Smooth muscle cell (in vitro differentiated cells): ENCODE data around the gene ZNF334. TPM values are rescaled to one million over a fixed set of nuclear protein-coding genes. Genes with fewer than 3 reads are reported as not detected.

Experiments used
- DNase-seq: peaks from one replicate; lab custom pipeline; 2025; ENCODE audit not compliant: unreplicated experiment; lab: John Stamatoyannopoulos, UW
- H2AFZ ChIP-seq: fragments of 200-600 bp; sonication (generic); 2 replicates; pipeline ENCODE4 v1.6.0; 2016; ENCODE audit warnings: antibody characterized with exemption, low read depth, mild to moderate bottlenecking
- H3F3A ChIP-seq: fragments of 200-600 bp; sonication (generic); 2 replicates; pipeline ENCODE4 v1.6.0; 2017; ENCODE audit warnings: antibody characterized with exemption, low read depth
- H3K27ac ChIP-seq: fragments of 200-600 bp; sonication (generic); 2 replicates; pipeline ENCODE4 v1.5.1; 2016; ENCODE audit warnings: low read depth, mild to moderate bottlenecking
- H3K27me3 ChIP-seq: fragments of 200-600 bp; sonication (generic); 2 replicates; pipeline ENCODE4 v1.6.1; 2016; ENCODE audit warnings: low read depth, mild to moderate bottlenecking
- H3K36me3 ChIP-seq: fragments of 200-600 bp; sonication (generic); 2 replicates; pipeline ENCODE4 v1.5.1; 2016; ENCODE audit warnings: low read depth
- H3K4me1 ChIP-seq: fragments of 200-600 bp; sonication (generic); 2 replicates; pipeline ENCODE4 v1.5.1; 2016; ENCODE audit warnings: low read depth
- H3K4me2 ChIP-seq: fragments of 200-600 bp; sonication (generic); 2 replicates; pipeline ENCODE4 v1.6.0; 2016; ENCODE audit warnings: mild to moderate bottlenecking
- H3K4me3 ChIP-seq: fragments of 200-600 bp; sonication (generic); 2 replicates; pipeline ENCODE4 v1.5.1; 2016; ENCODE audit warnings: mild to moderate bottlenecking
- H3K79me2 ChIP-seq: fragments of 200-600 bp; sonication (generic); 2 replicates; pipeline ENCODE4 v1.6.0; 2016; ENCODE audit warnings: low read depth, mild to moderate bottlenecking
- H3K9ac ChIP-seq: fragments of 200-600 bp; sonication (generic); 2 replicates; pipeline ENCODE4 v1.6.0; 2016; ENCODE audit warnings: low read depth
- H3K9me3 ChIP-seq: fragments of 200-600 bp; sonication (generic); replicated peaks from 2 replicates; pipeline ENCODE4 v1.5.1; 2016; ENCODE audit warnings: low read depth
- H4K20me1 ChIP-seq: fragments of 200-600 bp; sonication (generic); 2 replicates; pipeline ENCODE4 v1.6.0; 2016; ENCODE audit warnings: low read depth
- CTCF ChIP-seq: fragments of 200-600 bp; sonication (generic); IDR thresholded peaks from 2 replicates; pipeline ENCODE4 v1.5.1; 2017; ENCODE audit warnings: borderline replicate concordance, mild to moderate bottlenecking, antibody characterized with exemption; ENCODE audit not compliant: insufficient read depth, poor library complexity, severe bottlenecking
- WGBS: methylation state at CpG from one replicate; pipeline ENCODE4 v1.1.7; 2016; ENCODE audit warnings: low lambda C conversion rate; 5-methylcytosine and 5-hydroxymethylcytosine counted together
- polyA plus RNA-seq: library from polyadenylated mRNA; unstranded; fragments of >200 nt; fragmentation: Nextera tagmentation; extraction: Ambion mirVana; gene quantifications from 2 replicates; pipeline ENCODE4 v1.2.1, GENCODE V29; 2016
- total RNA-seq: library from RNA; depleted of rRNA; stranded (reverse); fragments of >200 nt; gene quantifications from 2 replicates; pipeline ENCODE4 v1.2.3, GENCODE V29; 2014

Gene ZNF334
- total and polyA plus RNA-seq, 2 experiments from 2014 or later, result 3.7 to 10.3 TPM

GRCh38 chr20:46477640-46478039 is 35.7 kb downstream of the ZNF334 start:
- H3K9ac ChIP-seq, result no peak overlapping the region
- no peak overlapping the region for H3K4me2 ChIP-seq
- DNase-seq, result no peak

GRCh38 chr20:46477225-46477624 is 36.1 kb downstream of the ZNF334 start:
- Histone ChIP-seq H3K4me1 (no peaks in the 10 kb centered on the region), H4K20me1 (no peaks in the 10 kb centered on the region), H3K9me3 (no peaks in the 10 kb centered on the region), H3K9ac (no peak overlapping the region), H3K4me3 (no peak overlapping the region), H3K27me3 (no peaks in the 10 kb centered on the region), H3K79me2 (no peaks in the 10 kb centered on the region), H3K4me2 (no peak overlapping the region), H3F3A (no peaks in the 10 kb centered on the region), H3K27ac (no peak overlapping the region), H3K36me3 (no peaks in the 10 kb centered on the region), H2AFZ (no peak overlapping the region)
- no peak for TF ChIP-seq CTCF
- no peak for DNase-seq
- 86% methylated on average over 2 of the region's 2 CpGs for WGBS

More at GRCh38 chr20:46477640-46478039, 35.7 kb downstream of the ZNF334 start:
- Histone ChIP-seq H3F3A (no peaks in the 10 kb centered on the region), H3K27me3 (no peaks in the 10 kb centered on the region), H3K9me3 (no peaks in the 10 kb centered on the region), H3K4me1 (no peaks in the 10 kb centered on the region), H3K27ac (no peak overlapping the region), H2AFZ (no peak overlapping the region), H3K79me2 (no peaks in the 10 kb centered on the region), H4K20me1 (no peaks in the 10 kb centered on the region), H3K36me3 (no peaks in the 10 kb centered on the region), H3K4me3 (no peak overlapping the region)
- no peak for TF ChIP-seq CTCF
- 73% methylated on average over 1 of the region's 1 CpG for WGBS

- Histone ChIP-seq H3K9ac (no peak overlapping the region), H4K20me1 (no peaks in the 10 kb centered on the region), H3K36me3 (no peaks in the 10 kb centered on the region), H3K4me2 (no peak overlapping the region), H3K27ac (no peak overlapping the region), H2AFZ (no peak overlapping the region), H3K4me3 (no peak overlapping the region), H3K79me2 (no peaks in the 10 kb centered on the region), H3K27me3 (no peaks in the 10 kb centered on the region), H3K4me1 (no peaks in the 10 kb centered on the region), H3K9me3 (no peaks in the 10 kb centered on the region), H3F3A (no peaks in the 10 kb centered on the region)
- no peak for TF ChIP-seq CTCF
- 89% methylated on average over 8 of the region's 8 CpGs for WGBS
- no peak for DNase-seq
Observed at GRCh38 chr20:46468508-46468907, 44.9 kb downstream of the ZNF334 start.

GRCh38 chr20:46464451-46464850 is 48.9 kb downstream of the ZNF334 start:
- WGBS, result 92% methylated on average over 3 of the region's 3 CpGs
- peaks cover 2% of the 10 kb centered on the region for H3K4me1 ChIP-seq
- no peak for TF ChIP-seq CTCF
- H4K20me1 ChIP-seq, result no peaks in the 10 kb centered on the region
- H3K9ac ChIP-seq, result no peak overlapping the region
- H3K4me2 ChIP-seq, result no peak overlapping the region
- no peaks in the 10 kb centered on the region for H3F3A ChIP-seq
- H3K27me3 ChIP-seq, result no peaks in the 10 kb centered on the region
- no peak overlapping the region for H2AFZ ChIP-seq
- H3K79me2 ChIP-seq, result no peaks in the 10 kb centered on the region
- DNase-seq, result no peak
- no peaks in the 10 kb centered on the region for H3K36me3 ChIP-seq
- no peaks in the 10 kb centered on the region for H3K9me3 ChIP-seq
- no peak overlapping the region for H3K4me3 ChIP-seq
- no peak overlapping the region for H3K27ac ChIP-seq
